Mesenteric fat pad (tissue), 1 donor: Measurements from ENCODE around the gene COL2A1. TPM values are rescaled to one million over a fixed set of nuclear protein-coding genes. Genes with fewer than 3 reads are reported as not detected.

Source experiments
- DNase-seq: peaks from one replicate; pipeline ENCODE4 v3.0.0-alpha.2; 2020; ENCODE audit warnings: low spot score
- total RNA-seq: library from RNA; stranded (reverse); fragmentation: NEBNext Ultra II Directional; extraction: Animal tissue kit (Norgen Biotek cat#: 25700); gene quantifications from one replicate; pipeline ENCODE4 v1.2.1, GENCODE V29; 2021
- donor health status: DM: yes; HTN: yes; CAD: no.

COL2A1 gene
- total RNA-seq, 1 donor from 2014 or later = not detected

GRCh38 chr12:47990351-47991105, 13.7 kb downstream of the COL2A1 start:
- peak; percentile 28 for DNase-seq

DNA sequence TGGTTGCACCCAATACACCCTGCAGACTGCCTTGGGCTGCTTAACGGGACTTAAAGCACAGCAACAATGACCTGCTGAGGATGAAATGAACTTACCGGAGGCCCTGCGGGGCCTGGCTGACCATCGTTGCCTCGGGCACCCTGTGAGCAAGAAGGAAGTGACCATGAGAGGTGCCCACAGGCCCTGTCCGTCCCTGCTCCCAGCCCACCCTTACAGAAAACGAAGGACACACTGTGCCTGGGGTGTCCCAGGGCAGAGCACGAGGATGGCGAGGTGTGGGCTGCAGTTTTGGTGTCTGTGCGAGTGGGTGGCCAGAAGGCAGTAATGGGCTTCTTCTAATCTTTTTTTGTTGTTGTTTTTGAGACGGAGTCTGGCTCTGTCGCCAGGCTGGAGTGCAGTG, 14.6 kb downstream of the COL2A1 start:
- DNase-seq = no peak

- peak; percentile 41 for DNase-seq
Measured at GRCh38 chr12:47989023-47989417, 15.3 kb downstream of the COL2A1 start.

- no peak for DNase-seq
Measured at GRCh38 chr12:47988073-47989022, 15.9 kb downstream of the COL2A1 start.

- no peak for DNase-seq
Measured at GRCh38 chr12:47987411-47988072, 16.7 kb downstream of the COL2A1 start.

DNA sequence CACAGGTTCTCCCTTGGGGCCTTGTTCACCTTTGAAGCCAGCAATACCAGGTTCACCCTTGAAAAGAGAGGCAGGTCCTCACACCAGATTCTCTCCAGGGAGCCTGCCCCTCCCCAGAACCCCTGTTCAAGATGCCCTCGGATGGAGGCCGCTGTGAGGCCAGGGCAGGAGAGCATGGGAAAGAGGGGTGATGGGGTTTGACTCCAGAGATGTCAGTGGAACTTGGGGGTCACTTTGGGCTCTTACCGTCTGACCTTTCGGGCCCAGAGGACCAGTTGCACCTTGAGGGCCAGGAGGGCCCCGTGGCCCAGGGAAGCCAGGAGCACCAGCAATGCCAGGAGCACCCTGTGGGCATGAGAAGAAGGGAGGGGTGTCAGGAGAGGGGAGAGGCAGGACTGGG, 17.4 kb downstream of the COL2A1 start:
- DNase-seq = no peak

GRCh38 chr12:47986291-47986660, 18.0 kb downstream of the COL2A1 start:
- DNase-seq = no peak

DNA sequence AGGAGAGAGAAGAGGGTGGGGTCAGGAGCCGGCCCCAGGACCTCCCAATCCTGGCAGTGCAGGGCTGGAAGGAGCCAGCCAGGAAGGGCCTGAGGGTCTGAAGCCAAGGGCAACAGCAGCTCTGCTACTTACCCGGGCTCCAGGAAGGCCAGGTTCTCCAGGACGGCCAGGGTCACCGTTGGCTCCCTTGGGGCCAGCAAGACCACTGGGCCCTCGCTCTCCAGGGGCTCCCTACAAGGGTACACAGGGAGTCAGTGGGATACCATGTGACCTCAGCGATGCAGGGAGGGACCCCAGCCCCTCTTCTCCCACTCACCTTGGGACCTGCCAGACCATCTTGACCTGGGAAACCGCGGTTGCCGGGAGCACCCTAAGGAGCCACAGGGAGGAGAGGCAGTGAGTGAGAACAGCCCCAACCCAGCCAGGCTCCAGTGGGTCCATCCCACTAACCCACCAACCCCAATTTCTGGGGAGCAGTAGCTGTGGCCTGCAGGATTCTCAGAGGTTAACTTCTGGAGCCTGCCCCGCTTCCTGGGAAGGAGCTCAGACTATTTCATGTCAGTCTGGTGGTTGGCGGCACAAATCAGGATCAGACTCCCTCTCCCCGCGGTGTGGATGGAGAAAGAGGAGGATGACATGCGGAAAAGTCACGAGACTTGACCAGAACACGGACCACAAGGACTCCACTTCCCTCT, 18.5 kb downstream of the COL2A1 start:
- DNase-seq = no peak

DNA sequence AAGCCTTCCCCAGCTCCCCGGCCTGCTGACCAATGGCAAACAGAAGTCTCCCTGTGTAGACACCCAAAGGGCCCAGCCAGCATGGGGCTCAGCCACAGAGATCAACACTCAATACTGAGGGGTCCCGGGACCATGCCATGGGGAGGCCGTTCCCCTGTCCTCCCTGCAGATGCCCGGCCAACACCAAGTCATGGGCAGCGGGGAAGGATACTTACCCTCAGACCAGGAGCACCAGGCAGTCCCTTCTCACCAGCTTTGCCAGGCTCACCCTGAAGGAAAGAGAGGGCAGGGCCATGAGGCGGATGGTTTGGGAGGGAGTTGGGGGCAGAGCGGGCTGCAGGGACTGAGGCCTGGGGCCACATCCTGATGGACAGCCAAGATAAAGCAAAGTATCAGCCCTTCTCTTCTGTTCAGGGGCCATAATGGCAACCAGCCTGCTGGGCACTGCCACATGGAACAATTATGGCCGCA, 19.9 kb downstream of the COL2A1 start:
- no peak for DNase-seq

- DNase-seq = no peak
Measured at GRCh38 chr12:47983541-47984115, 20.6 kb downstream of the COL2A1 start.

DNA sequence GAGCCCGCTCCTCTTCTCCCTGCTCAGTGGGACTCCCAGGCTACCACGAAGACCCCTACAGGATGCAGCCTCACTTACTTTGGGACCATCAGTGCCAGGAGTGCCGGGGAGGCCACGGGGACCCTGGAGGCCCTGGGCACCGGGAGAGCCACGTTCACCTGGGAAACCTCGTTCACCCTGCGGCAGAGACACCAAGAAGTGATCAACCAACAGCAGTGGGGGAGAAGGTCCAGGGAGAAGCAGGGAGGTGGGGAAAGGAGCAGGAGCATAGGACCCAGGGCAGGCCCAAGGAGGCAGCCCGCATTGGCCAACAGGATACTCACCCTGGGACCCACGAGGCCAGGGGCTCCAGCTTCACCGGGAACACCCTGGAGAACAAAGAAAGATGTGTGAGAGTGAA, 21.5 kb downstream of the COL2A1 start:
- no peak for DNase-seq

DNA sequence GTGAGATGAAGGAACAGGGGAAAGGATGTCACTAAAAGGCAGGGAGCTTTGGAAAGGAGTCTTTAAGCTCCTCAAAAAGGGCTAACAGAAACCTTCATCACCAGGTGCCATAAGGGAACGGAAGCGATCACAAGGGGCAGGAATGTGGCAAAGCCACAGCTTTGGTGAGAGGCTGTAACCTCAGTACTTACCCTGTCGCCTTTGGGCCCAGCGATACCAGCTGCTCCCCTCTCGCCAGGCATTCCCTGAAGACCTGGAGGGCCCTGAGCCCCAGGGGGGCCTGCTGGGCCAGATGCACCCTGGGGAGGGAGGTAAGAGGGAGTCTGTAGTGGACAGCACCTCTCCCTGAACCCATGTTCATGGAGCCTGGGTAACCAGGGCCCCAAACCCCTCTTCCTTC, 22.0 kb downstream of the COL2A1 start:
- no peak for DNase-seq

GRCh38 chr12:47981496-47982260, 22.6 kb downstream of the COL2A1 start:
- DNase-seq = no peak

DNA sequence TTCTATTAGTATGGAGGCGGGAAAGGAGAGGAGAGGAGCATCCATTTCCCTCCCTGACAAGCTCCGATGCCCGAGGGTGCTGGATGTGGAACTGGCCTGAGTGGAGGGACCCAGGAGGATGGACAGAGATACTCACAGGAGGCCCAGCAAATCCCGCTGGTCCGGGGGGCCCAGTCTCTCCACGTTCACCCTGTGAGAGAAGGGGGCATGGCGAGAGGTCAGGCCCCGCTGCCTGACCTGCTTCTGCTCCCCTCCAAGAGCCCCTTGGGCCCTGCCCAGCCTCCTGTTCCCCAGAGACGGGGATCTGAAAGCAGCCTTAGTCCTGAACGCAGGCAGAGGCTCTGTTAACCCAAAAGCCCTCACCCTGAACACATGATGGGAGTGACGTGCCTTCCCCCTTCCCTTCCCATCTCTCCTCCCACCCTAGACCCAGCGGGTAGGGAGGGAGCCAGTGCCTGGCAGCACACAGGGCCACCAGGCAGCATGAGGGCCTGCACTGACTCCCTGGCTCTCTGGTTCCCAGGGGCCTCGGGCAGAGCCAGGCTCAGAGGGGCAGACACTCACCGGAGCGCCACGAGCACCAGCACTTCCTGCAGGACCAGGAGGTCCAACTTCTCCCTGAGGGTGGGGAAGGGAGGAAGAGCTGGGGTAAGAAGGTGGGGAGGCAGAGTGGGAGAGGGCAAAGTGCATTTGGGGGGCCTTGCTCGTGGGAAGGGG, 23.3 kb downstream of the COL2A1 start:
- DNase-seq = no peak

GRCh38 chr12:47980197-47980596, 24.1 kb downstream of the COL2A1 start:
- DNase-seq = no peak

- no peak for DNase-seq
Measured at GRCh38 chr12:47979686-47980085, 24.6 kb downstream of the COL2A1 start.

DNA sequence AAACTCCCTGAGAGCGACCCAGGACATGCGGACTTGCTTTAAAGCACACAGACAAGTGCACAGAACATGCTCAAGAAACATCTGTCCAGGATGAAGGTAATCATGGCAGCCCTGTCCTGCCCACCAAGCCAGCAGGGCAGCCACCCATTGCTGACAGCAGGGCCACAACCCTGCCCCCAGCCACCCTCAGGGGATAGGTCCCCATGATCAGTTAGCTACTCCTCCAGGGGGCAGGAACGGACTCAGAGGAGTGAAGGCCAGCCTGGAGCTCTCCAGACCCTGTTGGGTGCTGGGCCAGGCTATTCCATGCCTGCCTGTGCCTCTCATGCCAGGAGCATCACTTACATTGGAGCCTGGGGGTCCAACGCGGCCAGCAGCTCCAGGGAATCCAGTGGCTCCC, 25.1 kb downstream of the COL2A1 start:
- DNase-seq = no peak

DNA sequence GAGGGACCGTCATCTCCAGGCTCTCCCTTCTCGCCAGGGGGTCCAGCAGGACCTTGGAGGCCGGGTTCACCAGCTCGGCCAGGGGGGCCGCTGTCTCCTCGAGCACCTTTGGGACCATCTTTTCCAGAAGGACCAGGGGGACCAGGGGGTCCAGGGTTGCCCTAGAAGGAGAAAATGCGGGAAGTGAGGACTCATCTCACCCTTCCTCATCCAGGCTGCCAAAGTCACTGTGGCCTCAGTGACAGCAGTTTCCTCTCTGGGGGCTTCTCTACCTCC, 25.7 kb downstream of the COL2A1 start:
- no peak for DNase-seq

DNA sequence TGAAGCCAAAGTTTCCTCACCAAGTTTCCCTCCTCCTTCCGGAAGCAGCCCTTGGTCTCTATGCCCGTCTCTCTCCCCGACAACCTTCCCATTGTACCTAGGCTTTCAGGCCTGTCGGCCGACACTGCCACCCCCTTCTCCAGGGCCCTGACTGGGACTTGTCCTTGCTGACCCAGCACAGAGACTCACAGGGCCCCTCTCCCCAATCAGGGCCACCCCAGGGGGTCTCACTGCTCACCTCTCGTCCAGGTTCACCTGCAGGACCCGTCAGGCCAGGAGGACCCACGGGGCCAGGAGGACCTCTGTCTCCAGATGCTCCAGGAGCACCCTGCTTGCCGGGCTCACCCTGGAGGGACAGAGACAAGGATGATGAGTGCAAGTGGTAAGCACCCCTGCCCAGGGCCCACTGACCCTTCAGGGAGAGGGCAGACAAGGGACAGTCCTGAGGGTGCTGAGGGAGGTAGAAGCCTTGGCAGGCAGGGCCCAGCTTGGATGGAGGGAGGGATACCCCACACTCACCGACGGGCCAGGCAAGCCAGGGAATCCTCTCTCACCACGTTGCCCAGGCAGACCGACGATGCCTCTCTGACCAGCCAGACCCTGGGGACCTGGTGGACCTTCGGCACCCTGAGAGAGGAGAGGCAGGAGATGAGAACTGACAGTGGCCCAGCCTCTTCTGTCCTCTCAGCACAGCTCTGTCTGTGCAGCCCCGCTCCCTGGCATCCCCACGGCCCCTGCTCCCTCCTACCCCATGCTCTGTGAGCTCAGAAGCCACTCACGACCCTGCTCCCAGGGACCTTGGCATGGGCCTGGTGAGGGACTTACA, 26.3 kb downstream of the COL2A1 start:
- no peak for DNase-seq
